Spinal cord (tissue), 10 donors: ENCODE results near the gene PTPRS. TPM values are rescaled to one million over a fixed set of nuclear protein-coding genes. Genes with fewer than 3 reads are reported as not detected.
"Not testable (repeated sequence)": the region's sequence is repeated elsewhere in the genome, so short reads cannot be mapped to it uniquely, and the experiment has no call there.

Experiments
- DNase-seq, 6 donors: peaks; one replicate each; pipeline versions ENCODE4 v3.0.0 to v3.0.0-alpha.2; 2013 to 2015; ENCODE audit warnings: low spot score in 6 of 6, low read depth in 4 of 6
- H3K27ac ChIP-seq: one replicate; pipeline ENCODE4 v1.5.1; 2013; ENCODE audit warnings: low read depth, low read length, control low read depth
- H3K27me3 ChIP-seq: one replicate; pipeline ENCODE4 v1.6.1; 2013; ENCODE audit warnings: low read length; ENCODE audit not compliant: control insufficient read depth, insufficient read depth
- H3K36me3 ChIP-seq: one replicate; pipeline ENCODE4 v1.6.1; 2013; ENCODE audit warnings: low read length; ENCODE audit not compliant: control insufficient read depth, insufficient read depth
- H3K4me1 ChIP-seq: one replicate; pipeline ENCODE4 v1.6.1; 2013; ENCODE audit warnings: low read length; ENCODE audit not compliant: control insufficient read depth, insufficient read depth
- H3K4me3 ChIP-seq: one replicate; pipeline ENCODE4 v1.5.1; 2013; ENCODE audit warnings: low read depth, low read length, control low read depth
- H3K9me3 ChIP-seq: one replicate; pipeline ENCODE4 v1.6.1; 2013; ENCODE audit warnings: low read length; ENCODE audit not compliant: control insufficient read depth, insufficient read depth
- WGBS: methylation state at CpG from one replicate; pipeline ENCODE4 v1.1.5; 2013; ENCODE audit warnings: missing lambda C conversion rate; ENCODE audit not compliant: insufficient coverage; 5-methylcytosine and 5-hydroxymethylcytosine counted together
- long read RNA-seq, 4 donors: transcript quantifications; one replicate each; lab custom pipeline, GENCODE V29; 2026
- polyA plus RNA-seq, 2 donors: library from polyadenylated mRNA; unstranded; fragments of 120-200 nt; gene quantifications; one replicate each; pipeline ENCODE4 v1.2.1, GENCODE V29; 2013; ENCODE audit not compliant: insufficient read length in 2 of 2
- total RNA-seq, 2 donors: library from RNA; depleted of rRNA in 1 of 2; stranded (reverse); fragments of 120-200 nt in 1 of 2; fragments of >200 nt in 1 of 2; gene quantifications; one replicate each; pipeline versions ENCODE4 v1.2.3 to v1.2.4, GENCODE V29; 2013 to 2014
- donor health status: healthy.

PTPRS gene
- 100 to 1,000 TPM; 113 to 121 TPM for total RNA-seq
- polyA plus RNA-seq: 100 to 1,000 TPM; 149 to 151 TPM
- long read RNA-seq, donor 1, partial matches to known transcripts: 18 of 19 reads
- long read RNA-seq, donor 1, other reads (novel, unspliced or antisense): 0 of 19 reads
- long read RNA-seq, donor 2, partial matches to known transcripts: 0 of 1 reads
- long read RNA-seq, donor 2, other reads (novel, unspliced or antisense): 0 of 1 reads
- long read RNA-seq, donor 3: 0 reads
- long read RNA-seq, donor 4, partial matches to known transcripts: 108 of 110 reads
- long read RNA-seq, donor 4, other reads (novel, unspliced or antisense): 0 of 110 reads

- Histone ChIP-seq H3K27ac (no peak within 1 kb of the TSS), H3K27me3 (peaks cover 6% of the 10 kb centered on the region), H3K4me1 (peaks cover 42% of the 10 kb centered on the region), H3K4me3 (peak within 1 kb of the TSS; percentile 72), H3K9me3 (no peaks in the 10 kb centered on the region), H3K36me3 (peaks cover 7% of the 10 kb centered on the region)
- DNase-seq: peak in 5 of 6 donors; percentile 81 to 97 (median 87)
- WGBS: 4% methylated on average over 75 of the region's 81 CpGs
These were observed at the start of gene PTPRS for GRCh38 chr19:5340637-5341447. PTPRS (minus strand) TSS chr19:5340812; CDS start chr19:5286140, 54,672 bp downstream.

DNA sequence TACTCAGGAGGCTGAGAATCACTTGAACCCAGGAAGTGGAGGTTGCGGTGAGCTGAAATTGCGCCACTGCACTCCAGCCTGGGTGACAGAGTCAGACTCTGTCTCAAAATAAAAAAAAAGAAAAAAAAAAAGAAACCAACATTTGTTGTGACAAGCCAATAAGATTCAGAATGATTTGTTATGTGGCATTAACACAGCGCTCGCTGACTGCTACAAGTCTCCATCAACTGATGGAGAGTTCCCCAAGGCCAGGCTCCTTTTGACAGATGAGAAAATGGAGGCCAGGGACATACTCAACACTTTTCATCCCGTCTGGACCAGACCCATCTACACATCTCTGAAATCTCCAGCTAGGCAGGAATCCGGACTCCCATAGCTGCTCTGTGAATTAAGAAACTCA, 48.7 kb upstream of the PTPRS start:
- no CpG with 5 or more reads among the region's 6 CpGs for WGBS

DNA sequence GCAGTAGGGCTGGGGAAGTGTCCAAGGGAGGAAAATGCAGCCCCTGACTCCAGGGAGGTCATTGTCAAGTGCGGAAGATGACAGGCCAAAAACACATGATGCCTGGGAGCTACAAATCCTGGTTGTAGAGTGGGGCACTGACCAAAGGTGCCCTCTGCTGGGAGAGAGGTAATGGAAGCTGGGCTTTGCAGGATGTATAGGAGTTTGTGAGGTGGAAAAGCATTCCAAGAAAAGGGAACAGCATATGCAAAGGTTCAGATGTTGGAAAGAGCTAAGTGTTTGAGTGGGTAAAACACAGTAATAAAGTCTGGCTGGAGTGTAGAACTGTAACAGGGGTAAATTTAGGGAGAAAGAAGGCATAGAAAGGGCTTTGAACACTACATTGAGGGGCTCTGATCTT, 46.9 kb upstream of the PTPRS start:
- DNase-seq: no peak
- Histone ChIP-seq H3K4me3 (no peak overlapping the region), H3K27ac (no peak overlapping the region), H3K36me3 (no peaks in the 10 kb centered on the region), H3K27me3 (no peaks in the 10 kb centered on the region), H3K9me3 (peaks cover 3% of the 10 kb centered on the region), H3K4me1 (peaks cover 3% of the 10 kb centered on the region)
- 91% methylated on average over 1 of the region's 1 CpG for WGBS

More for the DNA sequence above, 48.7 kb upstream of the PTPRS start:
- Histone ChIP-seq H3K27me3 (no peaks in the 10 kb centered on the region), H3K4me1 (peaks cover 9% of the 10 kb centered on the region), H3K4me3 (no peak overlapping the region), H3K9me3 (no peaks in the 10 kb centered on the region), H3K27ac (no peak overlapping the region), H3K36me3 (no peaks in the 10 kb centered on the region)
- DNase-seq: no peak

DNA sequence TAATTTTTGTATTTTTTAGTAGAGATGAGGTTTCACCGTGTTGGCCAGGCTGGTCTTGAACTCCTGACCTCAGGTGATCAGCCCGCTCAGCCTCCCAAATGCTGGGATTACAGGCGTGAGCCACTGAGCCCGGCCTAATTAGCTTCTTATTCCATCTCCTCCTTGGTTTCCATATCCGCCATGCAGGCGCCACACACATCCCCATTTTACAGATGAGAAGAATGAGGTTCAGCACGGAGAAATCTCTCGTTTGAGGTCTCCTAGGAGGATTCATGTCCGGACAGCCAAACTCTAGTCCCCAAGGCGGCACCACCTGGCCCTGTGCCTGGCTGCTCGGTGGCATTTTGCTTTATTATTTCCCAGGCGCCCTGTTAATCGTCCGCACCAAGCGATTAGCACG, 46.2 kb upstream of the PTPRS start:
- WGBS: 33% methylated on average over 14 of the region's 16 CpGs
- H3K9me3 ChIP-seq: peaks cover 5% of the 10 kb centered on the region

GRCh38 chr19:5381197-5381596, 40.6 kb upstream of the PTPRS start:
- not testable (repeated sequence) for DNase-seq, H3K4me1 ChIP-seq, H3K27ac ChIP-seq, H3K4me3 ChIP-seq, H3K9me3 ChIP-seq, H3K36me3 ChIP-seq, H3K27me3 ChIP-seq
- WGBS: 100% methylated on average over 1 of the region's 6 CpGs

More for the DNA sequence above, 46.2 kb upstream of the PTPRS start:
- Histone ChIP-seq H3K4me1 (no peaks in the 10 kb centered on the region), H3K36me3 (no peaks in the 10 kb centered on the region), H3K4me3 (no peak overlapping the region), H3K27ac (no peak overlapping the region), H3K27me3 (no peaks in the 10 kb centered on the region)
- no peak for DNase-seq

- no peaks in the 10 kb centered on the region for H3K4me1 ChIP-seq
- no peaks in the 10 kb centered on the region for H3K36me3 ChIP-seq
- H3K27ac ChIP-seq: no peak overlapping the region
- H3K9me3 ChIP-seq: peaks cover 9% of the 10 kb centered on the region
- no peak for DNase-seq
- H3K4me3 ChIP-seq: no peak overlapping the region
- 94% methylated on average over 2 of the region's 9 CpGs for WGBS
- H3K27me3 ChIP-seq: no peaks in the 10 kb centered on the region
These were observed 39.8 kb upstream of the PTPRS start for GRCh38 chr19:5380215-5380919.

GRCh38 chr19:5376928-5377327, 36.3 kb upstream of the PTPRS start:
- Histone ChIP-seq H3K27me3 (no peaks in the 10 kb centered on the region), H3K27ac (no peak overlapping the region), H3K4me1 (no peaks in the 10 kb centered on the region), H3K4me3 (no peak overlapping the region), H3K9me3 (peaks cover 4% of the 10 kb centered on the region), H3K36me3 (no peaks in the 10 kb centered on the region)
- DNase-seq: no peak
- WGBS: 99% methylated on average over 4 of the region's 4 CpGs

DNA sequence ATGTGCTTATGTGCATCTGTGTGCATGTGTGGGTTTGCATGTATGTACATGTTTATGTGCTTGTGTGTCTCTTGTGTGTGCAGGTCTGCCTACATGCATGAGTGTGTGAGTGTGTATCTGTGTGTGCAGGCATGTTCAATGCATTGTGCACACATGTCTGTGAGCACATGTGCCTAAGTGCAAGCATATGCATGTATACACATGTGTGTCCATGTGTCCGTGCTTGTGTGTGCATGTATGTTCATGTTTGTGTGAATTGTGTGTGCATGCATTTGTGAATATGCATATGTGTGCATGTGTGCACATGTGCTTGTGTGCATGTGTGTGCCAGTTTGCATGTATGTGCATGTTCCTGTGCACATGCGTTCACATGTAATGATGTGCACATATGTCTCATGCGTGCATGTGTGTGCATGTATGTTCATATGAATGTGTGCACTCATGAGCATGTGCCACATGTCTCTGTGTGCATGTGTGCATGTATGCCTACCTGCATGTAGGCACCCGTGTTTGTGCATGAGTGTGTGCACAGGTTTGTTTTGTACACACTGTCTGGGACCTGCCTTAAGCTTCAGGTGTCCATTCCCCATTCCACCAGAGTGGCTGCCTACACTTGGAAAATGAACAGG, 32.1 kb upstream of the PTPRS start:
- no peak for DNase-seq
- no peaks in the 10 kb centered on the region for H3K36me3 ChIP-seq
- no peak overlapping the region for H3K27ac ChIP-seq
- WGBS: 90% methylated on average over 4 of the region's 4 CpGs
- H3K4me3 ChIP-seq: no peak overlapping the region
- H3K4me1 ChIP-seq: no peaks in the 10 kb centered on the region
- H3K9me3 ChIP-seq: no peaks in the 10 kb centered on the region
- no peaks in the 10 kb centered on the region for H3K27me3 ChIP-seq

DNA sequence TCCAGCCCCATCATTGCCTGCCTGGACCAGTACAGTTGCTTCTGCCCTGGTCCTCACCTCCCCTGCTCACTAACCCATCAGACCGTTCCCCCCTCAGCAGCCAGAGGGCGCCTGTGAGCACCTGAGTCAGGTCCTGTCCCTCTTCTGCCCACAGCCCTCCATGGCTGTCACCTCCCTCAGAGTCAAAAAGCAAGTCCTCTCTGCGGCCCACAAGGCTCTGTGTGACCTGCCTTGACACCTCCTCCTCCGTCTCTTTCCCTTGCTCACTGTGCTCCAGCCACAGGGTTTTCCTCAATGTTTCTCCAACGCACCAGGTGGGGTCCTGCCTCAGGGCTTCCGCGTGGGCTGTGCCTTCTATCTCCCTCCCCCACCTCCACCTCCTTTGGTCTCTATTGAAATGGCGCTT, 29.4 kb upstream of the PTPRS start:
- DNase-seq: peak in 2 of 6 donors; percentile 32 to 38
- Histone ChIP-seq H3K27me3 (no peaks in the 10 kb centered on the region), H3K4me3 (no peak overlapping the region), H3K9me3 (no peaks in the 10 kb centered on the region), H3K27ac (no peak overlapping the region), H3K36me3 (no peaks in the 10 kb centered on the region), H3K4me1 (no peaks in the 10 kb centered on the region)
- WGBS: 26% methylated on average over 8 of the region's 8 CpGs
